Muscle of back (tissue), 13 donors: ENCODE data around the gene MRM1. TPM values are rescaled to one million over a fixed set of nuclear protein-coding genes. Genes with fewer than 3 reads are reported as not detected.

ENCODE experiments used
- DNase-seq, 3 donors: peaks; one replicate each; pipeline versions ENCODE4 v3.0.0 to v3.0.0-alpha.2; 2013
- long read RNA-seq, 9 donors: transcript quantifications; one replicate each; lab custom pipeline, GENCODE V29; 2026
- polyA plus RNA-seq, 10 donors: library from polyadenylated mRNA; unstranded; fragments of 120-200 nt; gene quantifications; one replicate each; pipeline ENCODE4 v1.2.1, GENCODE V29; 2013; ENCODE audit not compliant: insufficient read length in 10 of 10

The MRM1 gene, protein sequence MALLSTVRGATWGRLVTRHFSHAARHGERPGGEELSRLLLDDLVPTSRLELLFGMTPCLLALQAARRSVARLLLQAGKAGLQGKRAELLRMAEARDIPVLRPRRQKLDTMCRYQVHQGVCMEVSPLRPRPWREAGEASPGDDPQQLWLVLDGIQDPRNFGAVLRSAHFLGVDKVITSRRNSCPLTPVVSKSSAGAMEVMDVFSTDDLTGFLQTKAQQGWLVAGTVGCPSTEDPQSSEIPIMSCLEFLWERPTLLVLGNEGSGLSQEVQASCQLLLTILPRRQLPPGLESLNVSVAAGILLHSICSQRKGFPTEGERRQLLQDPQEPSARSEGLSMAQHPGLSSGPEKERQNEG
- polyA plus RNA-seq = 1 to 10 TPM; 2.5 to 3.7 (median 3.3) TPM
- long read RNA-seq, donor 1 = 0 reads
- long read RNA-seq, donor 2 = 0 reads
- long read RNA-seq, donor 3 = 0 reads
- long read RNA-seq, donor 4, partial matches to known transcripts = 0 of 1 reads
- long read RNA-seq, donor 4, other reads (novel, unspliced or antisense) = 0 of 1 reads
- long read RNA-seq, donor 5 = 0 reads
- long read RNA-seq, donor 6, partial matches to known transcripts = 0 of 1 reads
- long read RNA-seq, donor 6, other reads (novel, unspliced or antisense) = 0 of 1 reads
- long read RNA-seq, donor 7, partial matches to known transcripts = 0 of 2 reads
- long read RNA-seq, donor 7, other reads (novel, unspliced or antisense) = 0 of 2 reads
- long read RNA-seq, donor 8, partial matches to known transcripts = 0 of 1 reads
- long read RNA-seq, donor 8, other reads (novel, unspliced or antisense) = 0 of 1 reads
- long read RNA-seq, donor 9 = 0 reads

DNA sequence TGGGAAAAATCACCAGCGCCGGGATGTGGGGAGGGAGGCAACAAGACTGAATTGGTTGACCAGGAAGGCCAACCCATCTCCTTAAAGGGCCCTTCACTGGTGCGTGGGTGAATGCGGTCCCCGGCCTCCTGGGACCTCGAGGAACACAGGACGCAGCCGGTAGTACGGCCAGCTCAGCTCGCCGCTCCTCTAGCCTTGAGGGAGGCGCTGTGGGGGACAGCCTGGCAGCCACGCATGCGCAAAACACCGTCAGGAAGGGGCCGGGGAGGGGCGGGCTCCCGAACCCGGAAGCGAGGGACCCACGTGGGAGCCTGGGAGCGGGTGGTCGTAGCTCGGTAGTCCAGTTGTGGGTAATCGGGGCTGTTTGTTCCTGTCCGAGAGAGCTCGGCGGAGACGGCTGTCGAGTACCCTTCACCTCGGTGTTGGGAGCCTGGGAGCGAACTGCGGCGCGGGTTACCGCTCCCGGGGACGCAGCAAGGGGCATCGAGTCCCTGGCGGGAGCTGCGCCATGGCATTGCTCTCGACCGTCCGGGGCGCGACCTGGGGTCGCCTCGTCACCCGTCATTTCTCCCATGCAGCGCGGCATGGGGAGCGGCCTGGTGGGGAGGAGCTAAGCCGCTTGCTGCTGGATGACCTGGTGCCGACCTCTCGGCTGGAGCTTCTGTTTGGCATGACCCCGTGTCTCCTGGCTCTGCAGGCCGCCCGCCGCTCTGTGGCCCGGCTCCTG lies at the start of gene MRM1:
Gene MRM1, plus strand, starts transcription at position 281 of the 727 bp plus-strand sequence. Its CDS starts 228 bp downstream, at position 509.
- DNase-seq = peak; percentile 87 to 96 (median 93)

DNA sequence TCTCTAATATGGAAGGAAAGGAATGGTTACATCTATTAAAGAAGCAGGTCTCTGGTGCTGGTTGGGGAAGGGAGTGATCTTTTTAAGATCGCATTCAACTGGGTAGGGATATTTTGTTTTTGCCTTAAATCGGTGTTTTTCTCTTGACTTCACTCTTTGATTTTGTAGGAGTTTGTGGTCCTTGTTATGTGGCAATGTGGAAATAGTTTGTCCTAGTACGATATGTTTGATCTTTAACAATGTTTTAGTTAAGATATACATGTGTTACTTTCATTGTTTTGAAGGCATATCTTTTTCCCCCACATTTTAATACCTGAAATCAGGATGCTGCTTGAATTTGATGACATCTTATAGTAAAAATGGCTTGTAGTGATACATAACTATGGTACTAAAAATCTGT lies 47.9 kb upstream of the MRM1 start:
- DNase-seq = no peak

DNA sequence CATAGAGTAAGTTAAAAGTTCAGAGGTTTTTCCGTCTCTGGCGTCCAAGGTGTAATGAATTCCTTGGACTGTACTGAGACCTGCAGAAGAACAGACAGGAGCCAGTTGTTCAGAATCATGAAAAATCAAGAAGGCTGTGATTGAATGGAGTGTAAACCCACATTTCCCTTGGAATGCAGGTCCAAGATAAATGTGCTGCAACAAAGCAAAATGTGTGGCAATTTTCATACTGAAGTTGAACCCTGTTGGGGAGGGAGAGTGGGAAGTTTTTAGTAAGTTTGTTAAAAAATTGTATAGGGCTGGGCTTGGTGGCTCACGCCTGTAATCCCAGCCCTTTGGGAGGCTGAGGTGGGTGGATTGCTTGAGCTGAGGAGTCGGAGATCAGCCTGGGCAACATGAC lies 35.3 kb upstream of the MRM1 start:
- DNase-seq = no peak

DNA sequence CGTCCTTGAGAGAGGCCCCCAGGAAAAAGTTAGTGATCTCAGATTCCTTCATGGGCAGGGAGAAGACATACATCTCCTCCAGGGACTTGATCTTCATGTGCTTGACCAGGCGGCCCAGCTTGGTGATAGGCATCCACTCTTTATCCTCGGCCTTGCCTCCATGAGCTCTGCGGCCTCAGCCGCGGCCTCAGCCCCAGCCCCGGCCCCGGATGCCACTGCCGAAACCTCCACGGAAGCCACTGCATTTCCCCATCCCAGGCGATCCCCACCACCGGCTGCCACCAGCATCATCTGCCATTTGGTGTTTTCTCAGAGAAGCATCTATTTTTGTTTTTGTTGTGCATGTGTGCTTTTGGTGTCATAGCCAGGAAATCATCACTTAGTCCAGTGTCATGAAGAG lies 26.4 kb upstream of the MRM1 start:
- no peak for DNase-seq

DNA sequence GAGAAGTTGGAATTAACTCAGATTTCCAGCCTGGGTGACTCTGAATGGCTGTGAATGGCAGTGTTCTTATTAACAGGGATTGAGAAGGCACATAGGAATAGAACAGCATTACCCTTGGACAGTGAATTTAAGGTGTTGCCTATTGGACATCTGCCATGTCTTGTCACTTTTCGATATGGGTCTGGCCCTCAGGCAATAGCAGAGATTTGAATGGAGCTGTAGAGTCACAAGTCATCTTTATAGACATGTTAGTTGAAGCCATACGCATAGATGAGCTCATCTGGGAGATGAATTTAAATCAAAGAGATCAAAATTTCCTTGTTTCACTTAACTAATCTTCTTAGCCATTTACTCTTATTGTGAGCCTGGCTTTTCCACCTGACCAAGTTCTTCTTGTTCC lies 24.6 kb upstream of the MRM1 start:
- DNase-seq = no peak

DNA sequence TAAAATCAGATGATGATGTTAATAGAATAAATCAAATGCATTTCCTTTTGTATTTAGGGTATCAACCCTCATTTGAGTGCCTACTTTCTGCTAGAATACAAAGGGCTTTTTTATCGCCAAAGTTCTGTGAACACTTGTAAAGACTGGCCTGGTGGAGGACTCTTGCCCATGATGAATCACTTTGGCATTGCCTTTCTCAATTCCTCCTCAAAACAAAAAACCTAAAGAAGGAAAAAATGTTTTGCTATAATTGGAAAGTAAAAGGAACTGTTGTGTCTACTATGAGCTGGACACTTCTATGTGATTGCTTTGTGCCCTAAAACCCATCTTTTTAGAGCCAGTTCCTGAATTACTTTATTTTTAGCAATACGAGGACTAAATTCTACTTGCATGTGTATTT lies 22.7 kb upstream of the MRM1 start:
- DNase-seq = no peak

DNA sequence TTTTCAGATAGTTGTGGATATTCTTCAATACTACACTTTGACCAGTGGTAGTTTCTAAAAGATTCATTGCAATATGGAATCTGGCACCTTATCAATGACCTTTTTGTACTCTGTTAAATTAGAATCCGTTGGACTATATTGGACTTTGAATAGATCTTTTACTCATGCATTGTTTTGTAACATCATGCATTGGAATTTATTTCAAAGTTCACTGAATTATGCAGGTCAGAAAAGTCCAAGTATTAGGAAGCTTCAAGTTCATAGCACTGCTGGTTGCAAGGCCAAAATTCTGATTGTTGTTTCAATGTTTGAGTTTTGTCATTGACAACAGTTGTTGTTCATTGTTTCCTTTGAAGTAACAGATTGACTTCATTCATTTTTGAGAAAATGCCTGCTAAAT lies 17.6 kb upstream of the MRM1 start:
- DNase-seq = no peak

DNA sequence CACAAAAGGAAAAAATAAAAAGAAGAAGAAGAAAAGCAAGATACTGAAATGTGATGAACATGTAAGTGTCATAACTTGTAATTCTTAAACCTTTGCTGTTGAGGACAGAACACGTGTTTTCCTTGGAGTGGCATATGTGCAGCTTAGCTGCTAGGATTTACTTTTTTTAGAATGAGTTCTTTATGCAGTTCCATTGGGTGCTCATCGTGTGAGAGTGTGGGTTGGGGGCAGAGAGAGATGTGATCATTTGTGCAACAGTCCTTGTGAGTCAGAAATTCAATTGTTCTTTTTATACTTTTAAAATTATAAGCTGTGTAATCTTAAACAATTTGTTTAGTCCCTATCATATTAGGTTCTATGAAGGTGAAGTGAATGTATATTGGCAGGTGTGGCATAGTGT lies 15.2 kb upstream of the MRM1 start:
- no peak for DNase-seq

DNA sequence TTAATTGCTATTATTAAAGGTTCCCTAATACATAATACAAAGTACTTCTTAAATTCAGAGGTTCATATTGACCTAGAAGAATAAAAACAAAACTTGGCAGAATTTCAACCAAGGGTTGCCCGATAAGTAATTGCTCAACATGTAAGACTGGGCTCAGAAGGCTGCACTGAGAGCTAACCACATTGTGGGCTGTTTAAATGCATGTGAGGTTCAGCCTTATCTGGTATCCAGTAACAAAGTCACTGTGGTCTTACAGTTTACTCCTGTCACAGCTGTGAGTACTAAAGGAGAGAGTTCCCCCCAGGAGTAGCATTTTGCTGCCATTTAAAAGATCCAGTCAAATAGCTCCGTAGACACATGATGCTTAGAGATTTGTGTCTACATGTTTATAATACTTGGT lies 11.3 kb upstream of the MRM1 start:
- DNase-seq = no peak

DNA sequence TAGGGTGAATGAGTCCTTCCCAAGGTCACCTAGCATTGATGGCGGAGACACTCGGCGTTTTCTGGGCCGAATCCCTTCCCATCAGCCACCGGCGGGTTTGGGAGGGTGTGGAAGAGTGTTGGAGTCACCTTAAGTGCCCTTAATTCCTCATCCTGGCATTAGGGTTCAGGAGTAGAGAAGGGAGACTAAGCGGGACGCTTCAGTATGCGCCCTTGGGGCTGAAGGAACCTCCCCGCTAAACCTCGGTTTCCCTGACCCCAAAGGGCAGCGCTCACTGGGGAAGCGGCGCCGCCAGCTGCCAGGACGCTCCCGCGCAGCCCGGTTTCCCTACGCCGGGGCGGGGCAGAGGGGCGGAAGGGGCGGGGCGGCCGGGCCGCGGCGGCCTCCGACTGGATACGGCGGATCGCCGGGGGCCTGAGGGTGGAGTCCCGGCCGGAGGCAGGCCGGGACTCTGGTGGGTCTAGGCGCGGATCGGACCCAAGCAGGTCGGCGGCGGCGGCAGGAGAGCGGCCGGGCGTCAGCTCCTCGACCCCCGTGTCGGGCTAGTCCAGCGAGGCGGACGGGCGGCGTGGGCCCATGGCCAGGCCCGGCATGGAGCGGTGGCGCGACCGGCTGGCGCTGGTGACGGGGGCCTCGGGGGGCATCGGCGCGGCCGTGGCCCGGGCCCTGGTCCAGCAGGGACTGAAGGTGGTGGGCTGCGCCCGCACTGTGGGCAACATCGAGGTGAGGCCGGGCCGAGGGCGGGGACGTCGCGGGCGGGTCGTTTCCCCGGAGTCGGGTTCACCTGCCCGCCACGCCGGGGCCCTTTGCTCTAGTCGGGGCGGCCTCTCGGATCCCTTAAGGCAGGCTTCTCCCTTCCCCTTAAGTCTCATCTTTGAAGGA lies 9.7 kb upstream of the MRM1 start, which contains the start of gene DHRS11:
Gene DHRS11, plus strand, starts transcription at position 446 of the 882 bp plus-strand sequence. Its CDS starts 131 bp downstream, at position 577.
- peak; percentile 60 to 86 (median 76) for DNase-seq

DNA sequence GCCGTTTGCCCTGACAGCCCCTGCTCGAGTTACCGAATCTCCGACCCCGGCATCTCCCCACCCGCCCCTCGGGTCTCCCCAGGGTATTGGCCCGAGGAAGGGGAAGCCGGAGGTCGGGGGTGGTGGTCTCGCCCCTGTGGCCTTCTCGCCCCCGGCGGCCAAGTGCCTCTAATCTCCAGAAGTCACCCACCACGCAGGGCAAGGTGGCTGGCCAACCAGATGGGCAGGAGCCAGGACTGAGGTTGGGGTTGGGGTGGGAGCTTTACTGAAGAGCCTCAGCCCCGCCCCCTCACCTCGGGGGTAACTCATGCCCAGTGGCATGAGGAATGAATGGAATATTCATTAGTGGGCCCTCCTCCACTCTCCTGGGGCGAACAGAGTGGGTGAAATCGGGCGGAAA lies 9.1 kb upstream of the MRM1 start:
- no peak for DNase-seq

DNA sequence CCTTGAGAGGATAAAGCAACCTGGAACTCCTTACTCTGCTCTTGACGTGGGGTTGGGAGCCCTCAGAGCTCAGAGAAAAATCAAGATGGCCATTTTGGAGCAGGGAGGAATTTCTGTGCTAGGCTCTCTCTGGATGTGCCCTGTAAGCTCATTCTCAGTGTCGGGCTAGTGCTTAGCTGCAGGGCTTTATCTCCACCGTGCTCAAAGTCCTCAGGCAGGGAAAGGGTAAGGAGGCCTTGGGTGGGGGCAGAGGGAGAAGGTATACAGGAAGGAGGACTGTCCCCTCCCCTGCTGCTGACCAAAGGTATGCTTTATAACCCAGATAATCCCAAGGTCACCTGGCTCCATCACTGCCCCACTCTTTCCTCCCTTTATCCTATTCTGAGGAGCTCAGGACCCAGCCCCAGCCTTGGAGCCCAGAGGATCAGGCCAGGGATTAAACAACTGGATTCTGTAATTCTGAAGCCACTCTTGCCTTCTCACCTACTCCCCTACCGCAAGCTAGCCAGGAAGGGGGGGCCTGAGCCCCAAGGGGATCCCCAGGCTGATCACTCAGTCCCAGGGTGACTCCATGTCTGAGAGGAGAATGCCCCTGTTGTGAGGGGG lies 8.6 kb upstream of the MRM1 start:
- DNase-seq = peak in 1 of 3 donors; percentile 25

DNA sequence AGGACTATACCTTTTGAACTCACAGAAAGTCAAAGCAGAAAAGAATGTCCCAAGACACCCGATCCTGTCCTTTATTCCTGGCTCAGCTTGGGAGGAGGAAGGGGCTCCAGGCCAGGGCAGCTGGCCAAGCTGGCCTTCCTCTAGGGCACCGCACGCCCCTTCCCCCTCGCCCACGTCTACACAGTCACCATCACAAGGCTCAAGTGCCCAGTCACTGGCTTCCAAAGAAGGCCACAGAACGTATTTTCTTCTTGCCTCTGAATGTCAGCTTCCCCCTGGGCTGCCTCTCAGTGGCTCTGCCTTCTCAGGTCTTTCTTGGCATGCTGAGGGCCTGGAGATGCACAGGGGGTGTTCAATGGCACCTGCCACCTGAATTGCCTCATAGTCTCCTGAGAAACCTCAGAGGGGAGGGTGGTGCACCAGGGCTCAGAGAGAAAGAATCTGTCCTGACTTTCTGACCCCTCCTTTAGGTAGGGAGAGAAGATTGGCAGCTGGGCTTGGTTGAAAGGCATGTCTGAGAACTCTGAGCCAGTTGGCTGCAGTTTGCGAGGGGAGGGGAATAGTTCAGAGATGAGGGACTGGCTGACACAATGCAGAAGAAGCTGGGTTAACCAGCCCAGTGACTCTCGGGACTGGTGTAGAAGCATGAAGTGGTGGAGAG lies 7.6 kb upstream of the MRM1 start:
- DNase-seq = no peak

DNA sequence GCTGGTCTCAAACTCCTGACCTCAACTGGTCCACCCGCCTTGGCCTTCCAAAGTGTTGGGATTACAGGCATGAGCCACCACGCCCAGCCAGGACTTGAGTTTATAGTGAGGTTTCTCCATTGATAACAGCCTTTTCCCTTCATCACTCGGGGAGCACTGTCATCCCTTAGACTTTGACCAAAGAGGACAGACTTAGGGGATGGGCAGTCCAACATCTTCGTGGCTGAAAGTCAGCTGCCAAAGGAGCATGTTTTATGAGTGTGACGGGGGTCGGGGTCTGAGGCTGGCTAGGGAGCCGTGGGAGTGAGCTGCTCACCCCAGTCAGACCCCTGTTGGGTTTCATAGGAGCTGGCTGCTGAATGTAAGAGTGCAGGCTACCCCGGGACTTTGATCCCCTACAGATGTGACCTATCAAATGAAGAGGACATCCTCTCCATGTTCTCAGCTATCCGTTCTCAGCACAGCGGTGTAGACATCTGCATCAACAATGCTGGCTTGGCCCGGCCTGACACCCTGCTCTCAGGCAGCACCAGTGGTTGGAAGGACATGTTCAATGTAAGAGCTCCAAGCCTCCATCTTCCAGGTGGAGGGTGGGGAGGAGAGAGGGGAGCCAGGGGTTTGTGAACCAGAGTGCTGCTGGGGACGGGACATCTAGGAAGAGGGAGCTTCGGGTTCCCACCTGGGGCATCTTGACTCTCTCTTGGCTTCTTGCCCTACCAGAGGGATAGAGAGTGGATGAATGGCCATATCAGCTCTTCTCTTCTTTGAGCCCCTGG lies 6.6 kb upstream of the MRM1 start:
- no peak for DNase-seq

DNA sequence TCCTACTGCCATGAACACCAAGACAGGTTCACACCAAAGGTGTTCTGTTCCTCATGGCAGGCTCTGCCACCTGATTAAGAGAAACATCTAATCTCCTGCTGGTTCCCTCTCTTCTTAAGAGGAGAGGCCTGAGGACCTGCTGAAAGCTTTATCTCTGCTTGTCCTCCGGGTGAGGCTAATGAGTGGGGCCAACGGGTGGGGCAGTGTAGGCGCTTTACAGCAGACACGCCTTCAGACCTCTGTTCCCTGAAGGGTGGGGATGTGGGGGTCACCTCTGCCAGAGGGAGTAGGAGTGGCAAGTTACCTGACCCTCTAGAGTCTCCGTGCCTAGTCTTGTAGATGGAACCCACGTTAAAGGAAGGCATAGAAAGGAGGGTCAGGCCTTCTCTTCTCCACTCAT lies 4.2 kb upstream of the MRM1 start:
- no peak for DNase-seq

DNA sequence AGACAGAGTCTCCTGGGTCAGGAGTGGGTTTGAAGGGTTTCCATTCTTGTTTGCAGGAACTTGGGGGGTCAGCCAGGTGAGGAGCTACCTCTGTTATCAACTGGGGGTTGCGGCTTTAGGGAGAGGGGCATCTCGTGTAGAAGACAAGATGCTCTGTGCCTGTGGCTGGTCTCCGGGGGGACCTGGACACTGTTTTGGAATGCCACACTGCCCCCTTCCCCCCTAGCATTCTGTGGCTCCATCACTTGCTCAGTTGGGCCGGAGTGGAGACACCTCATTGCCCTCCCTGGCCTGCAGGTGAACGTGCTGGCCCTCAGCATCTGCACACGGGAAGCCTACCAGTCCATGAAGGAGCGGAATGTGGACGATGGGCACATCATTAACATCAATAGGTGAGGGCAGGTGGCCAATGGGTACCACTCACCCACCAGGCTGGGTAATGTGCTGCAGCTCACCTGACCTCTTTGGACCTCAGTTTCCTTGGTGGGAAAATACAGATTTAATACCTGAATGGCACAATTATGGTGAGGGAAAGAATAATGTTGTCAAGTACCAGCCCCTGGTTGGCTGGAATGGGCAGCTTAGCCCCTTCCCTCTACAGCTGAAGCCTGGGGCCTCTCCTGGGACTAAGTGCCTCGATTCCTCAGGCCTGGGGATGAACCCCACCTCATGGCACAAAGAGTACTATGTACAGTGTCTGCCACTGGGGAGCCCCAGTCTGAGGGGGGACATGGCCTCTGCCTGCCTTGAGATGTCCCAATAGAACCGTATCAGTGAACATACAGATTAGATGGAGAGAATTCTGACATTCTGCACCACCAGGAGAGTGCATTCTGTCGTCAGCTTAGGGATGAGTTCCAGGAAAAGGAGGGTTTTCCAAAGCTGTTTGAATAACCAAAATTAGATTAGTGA lies 3.3 kb upstream of the MRM1 start:
- DNase-seq = no peak

DNA sequence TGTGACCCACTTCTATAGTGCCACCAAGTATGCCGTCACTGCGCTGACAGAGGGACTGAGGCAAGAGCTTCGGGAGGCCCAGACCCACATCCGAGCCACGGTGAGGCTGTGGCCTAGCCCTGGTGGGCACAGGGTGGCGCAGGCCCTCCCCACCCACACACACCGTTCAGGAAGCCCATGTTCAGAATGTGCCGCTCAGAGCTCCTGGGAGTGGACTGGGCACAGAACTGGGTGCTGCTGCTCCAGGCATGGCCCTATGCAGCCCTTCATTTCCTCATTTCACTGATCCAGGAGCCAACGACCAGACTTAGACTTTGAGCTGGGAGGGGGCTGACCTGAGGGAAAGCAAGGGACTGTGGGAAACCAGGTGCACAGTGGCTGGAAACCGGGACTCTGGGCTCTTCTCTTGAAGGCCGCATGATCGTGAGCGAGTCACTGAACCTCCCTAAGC lies 2.4 kb upstream of the MRM1 start:
- no peak for DNase-seq
